ENCODE measurements around the gene APOE.

- TF ChIP-seq, protein P1, sequence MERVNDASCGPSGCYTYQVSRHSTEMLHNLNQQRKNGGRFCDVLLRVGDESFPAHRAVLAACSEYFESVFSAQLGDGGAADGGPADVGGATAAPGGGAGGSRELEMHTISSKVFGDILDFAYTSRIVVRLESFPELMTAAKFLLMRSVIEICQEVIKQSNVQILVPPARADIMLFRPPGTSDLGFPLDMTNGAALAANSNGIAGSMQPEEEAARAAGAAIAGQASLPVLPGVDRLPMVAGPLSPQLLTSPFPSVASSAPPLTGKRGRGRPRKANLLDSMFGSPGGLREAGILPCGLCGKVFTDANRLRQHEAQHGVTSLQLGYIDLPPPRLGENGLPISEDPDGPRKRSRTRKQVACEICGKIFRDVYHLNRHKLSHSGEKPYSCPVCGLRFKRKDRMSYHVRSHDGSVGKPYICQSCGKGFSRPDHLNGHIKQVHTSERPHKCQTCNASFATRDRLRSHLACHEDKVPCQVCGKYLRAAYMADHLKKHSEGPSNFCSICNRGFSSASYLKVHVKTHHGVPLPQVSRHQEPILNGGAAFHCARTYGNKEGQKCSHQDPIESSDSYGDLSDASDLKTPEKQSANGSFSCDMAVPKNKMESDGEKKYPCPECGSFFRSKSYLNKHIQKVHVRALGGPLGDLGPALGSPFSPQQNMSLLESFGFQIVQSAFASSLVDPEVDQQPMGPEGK (CRISPR knock-in tag; IDR thresholded peaks at IDR 0.05; ENCODE audit: borderline replicate concordance): no peak
- TF ChIP-seq ISL1 (CRISPR knock-in tag; IDR thresholded peaks at IDR 0.05) (no peak), GLIS3 (CRISPR knock-in tag; IDR thresholded peaks at IDR 0.05) (no peak), BACH2 (CRISPR knock-in tag; IDR thresholded peaks at IDR 0.05; ENCODE audit: borderline replicate concordance) (no peak), ZC3H10 (CRISPR knock-in tag; IDR thresholded peaks at IDR 0.05) (no peak), RARB (CRISPR knock-in tag; IDR thresholded peaks at IDR 0.05) (no peak), TSHZ2 (CRISPR knock-in tag; IDR thresholded peaks at IDR 0.05) (no peak), CREB5 (CRISPR knock-in tag; IDR thresholded peaks at IDR 0.05; ENCODE audit: low read depth) (no peak)
- TF ChIP-seq, protein P2, sequence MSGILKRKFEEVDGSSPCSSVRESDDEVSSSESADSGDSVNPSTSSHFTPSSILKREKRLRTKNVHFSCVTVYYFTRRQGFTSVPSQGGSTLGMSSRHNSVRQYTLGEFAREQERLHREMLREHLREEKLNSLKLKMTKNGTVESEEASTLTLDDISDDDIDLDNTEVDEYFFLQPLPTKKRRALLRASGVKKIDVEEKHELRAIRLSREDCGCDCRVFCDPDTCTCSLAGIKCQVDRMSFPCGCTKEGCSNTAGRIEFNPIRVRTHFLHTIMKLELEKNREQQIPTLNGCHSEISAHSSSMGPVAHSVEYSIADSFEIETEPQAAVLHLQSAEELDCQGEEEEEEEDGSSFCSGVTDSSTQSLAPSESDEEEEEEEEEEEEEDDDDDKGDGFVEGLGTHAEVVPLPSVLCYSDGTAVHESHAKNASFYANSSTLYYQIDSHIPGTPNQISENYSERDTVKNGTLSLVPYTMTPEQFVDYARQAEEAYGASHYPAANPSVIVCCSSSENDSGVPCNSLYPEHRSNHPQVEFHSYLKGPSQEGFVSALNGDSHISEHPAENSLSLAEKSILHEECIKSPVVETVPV (CRISPR knock-in tag; IDR thresholded peaks at IDR 0.05): no peak
Observed at GRCh38 chr19:44874317-44874716, 31.3 kb upstream of the APOE start.
